GM21529 (cell line): ENCODE results near the gene SNRPA1.

ENCODE experiments used
- ATAC-seq: cut with Tn5 transposase; IDR thresholded peaks from one replicate; pipeline ENCODE4 v1.9.1; 2021; ENCODE audit not compliant: unreplicated experiment

SNRPA1 gene

DNA sequence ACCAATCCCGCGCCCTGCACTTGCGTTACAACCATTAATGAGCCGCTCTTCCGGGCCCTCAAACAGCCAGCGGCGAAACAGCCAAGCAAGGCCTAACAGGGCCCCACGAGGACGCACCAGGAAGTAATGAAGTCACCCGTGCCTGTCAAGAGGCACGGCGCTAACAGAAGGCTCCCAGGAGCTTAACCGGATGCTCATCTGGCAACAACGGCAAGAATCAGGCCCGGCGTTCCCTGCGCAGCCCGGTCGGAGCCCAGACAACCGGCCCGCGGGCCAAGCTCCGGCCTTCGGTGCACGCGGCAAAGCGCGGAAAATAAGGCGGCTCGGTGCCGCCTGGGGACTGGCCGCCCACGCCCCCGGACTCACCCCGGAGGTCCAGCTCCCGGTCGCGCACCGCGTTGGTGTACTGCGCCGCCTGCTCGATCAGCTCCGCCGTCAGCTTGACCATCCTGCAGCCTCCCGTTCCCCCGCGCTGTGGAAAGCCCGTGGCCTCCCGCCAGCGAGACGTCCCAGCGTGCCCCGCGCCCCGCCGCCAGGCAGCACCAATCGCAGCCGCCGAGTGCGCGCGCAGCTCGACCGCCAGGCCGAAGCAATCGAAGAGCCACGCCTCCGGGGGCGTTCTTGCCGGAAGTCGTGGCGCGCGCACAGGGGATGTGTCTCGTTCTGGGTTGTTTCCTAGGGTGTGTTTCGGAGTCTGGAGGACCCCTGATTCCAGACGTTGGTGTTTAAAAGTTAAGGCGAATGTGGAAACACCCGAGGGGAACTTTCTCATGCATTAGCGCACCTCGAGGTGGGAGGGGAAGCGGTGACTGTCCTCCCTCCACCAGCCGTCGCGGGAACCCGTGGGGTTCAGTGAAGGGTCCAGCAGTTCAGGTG is at the start of gene SNRPA1:
TSS of gene SNRPA1 (minus strand) at position 518 of the 876 bp plus-strand sequence. CDS start at position 448, 70 bp downstream.
- peak; percentile 75 for ATAC-seq

DNA sequence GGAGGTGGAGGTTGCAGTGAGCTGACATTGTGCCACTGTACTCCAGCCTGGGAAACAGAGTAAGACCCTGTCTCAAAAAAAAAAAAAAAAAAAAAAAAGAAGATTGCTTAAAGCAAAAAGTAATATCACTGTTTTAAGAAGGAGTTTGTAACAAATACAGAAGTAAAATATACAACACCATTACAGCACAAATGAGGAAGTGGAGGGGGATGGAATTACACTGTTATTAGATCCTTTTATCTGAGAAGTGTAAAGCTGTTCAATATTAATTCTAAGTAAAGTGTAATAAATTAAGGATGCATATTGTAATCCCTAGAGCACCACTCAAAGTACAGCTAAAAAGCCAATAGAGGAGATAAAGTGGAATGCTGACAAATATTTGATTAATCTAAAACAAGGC is 47.0 kb upstream of the SNRPA1 start:
- ATAC-seq = no peak

DNA sequence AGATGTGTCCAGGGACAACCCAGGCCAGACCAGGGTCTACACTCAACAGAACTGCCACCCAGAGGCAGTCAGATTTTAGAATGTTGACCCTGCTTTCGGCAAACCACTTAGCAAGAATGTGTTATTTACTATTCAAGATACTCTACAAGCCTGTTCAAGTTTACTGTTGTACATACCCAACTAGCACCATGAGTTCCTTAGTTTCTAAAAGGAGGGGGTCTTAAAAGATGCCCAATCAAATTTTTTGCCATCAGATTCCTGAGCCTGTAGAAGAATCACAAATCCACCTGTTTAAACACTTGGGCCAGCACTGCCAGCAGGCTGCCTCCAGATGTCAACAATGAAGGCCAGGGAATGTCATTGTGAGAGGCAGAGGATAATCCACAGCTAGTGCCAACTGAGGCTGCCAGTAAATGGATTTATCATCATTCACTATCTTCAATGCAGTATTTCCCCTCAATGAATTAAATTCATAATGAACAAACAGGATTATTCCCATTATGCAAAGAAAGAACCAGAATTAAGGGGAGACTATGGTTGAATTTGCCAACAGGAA is 43.5 kb upstream of the SNRPA1 start:
- ATAC-seq = no peak

DNA sequence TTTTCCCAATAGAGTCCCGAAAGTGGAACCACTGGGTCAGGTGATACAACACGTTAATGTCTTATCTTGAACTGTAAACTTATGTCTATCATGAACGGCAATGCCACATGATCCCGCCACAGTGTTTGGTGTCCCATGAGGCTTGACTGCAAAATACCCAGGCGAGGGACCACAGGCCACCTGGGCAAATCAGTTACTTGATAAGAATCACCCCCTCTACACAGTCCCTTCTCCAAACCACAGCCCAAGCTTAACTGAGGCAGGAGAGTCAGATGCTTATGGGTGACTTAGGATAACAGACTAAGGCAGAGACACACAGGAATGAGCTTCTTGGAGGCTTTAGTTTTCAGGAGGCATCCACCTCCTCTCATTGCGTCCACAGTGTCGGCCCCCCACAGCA is 42.9 kb upstream of the SNRPA1 start:
- ATAC-seq = no peak

DNA sequence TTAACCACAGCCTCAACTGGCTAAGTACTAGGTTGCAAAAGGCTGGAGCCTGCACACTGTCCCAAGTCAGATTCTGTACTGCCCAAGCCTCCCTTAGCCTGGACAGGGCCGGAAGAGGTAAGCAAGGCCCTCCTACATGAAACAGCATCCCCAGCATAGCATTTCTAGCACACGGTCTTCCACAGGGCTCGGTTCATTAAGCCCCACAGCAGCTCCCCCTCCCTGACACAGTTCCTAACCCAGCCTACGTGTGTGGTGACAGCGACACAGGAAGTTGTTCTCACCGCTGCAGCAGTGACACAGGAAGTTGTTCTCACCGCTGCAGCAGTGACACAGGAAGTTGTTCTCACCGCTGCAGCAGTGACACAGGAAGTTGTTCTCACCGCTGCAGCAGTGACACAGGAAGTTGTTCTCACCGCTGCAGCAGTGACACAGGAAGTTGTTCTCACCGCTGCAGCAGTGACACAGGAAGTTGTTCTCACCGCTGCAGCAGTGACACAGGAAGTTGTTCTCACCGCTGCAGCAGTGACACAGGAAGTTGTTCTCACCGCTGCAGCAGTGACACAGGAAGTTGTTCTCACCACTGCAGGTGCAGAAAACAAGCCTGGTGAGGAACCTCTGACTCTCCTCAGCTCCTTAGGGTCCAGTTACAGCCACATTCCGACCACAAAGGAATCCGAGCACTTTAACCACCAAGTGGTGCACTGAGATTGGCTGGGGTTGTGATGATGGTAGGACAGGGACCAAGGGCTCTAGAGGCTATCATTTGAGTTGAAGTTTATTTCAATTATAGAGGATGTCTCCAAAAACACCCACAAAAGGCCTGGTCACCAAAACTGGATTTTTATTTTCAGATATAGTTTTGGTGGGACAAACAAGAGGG is 39.1 kb upstream of the SNRPA1 start:
- peak; percentile 70 for ATAC-seq

DNA sequence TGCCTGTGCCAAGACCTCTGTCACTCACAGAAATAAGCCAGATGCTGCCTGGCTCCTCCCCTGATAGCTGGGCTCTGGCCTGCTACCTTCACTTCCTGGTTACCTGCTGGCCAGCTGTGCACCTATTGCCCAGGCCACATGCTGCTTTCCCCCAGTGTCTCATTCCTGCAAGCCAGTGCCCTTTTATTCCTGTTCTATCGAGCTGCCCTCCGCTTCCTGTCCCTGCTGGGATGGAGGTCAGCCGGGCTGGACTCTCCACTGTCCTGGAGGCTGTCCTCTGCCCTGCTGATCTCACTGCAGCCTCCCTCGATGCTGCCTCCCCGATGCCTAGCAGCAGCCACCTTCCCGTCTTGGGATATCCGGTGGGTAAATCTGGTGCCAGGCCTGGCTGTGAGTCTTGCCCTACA is 37.0 kb upstream of the SNRPA1 start:
- ATAC-seq = no peak

DNA sequence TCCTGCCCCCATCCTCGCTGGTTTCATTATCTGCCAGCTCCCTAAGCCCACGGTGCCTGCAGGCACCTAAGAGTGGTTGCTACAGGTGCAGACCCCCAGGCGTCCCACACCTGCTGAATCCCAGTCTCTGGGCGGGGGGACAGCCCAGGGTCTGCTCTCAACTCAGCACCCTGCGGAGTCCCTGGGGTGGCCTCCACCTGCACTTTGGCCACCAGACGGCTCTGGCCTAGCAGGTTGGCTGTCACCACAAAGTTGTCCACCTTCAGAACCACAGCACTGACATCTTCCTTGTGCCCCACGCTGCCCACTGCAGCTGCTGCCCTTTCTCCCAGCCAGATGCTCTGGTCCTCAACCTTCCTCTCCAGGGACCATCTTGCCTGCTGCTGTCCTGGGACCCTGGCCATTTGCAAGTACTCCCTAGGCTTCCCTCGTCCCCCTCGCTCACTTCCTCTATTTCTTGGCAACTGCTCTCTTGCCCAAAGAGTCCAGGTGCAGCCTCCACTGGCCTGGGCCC is 34.9 kb upstream of the SNRPA1 start:
- ATAC-seq = no peak

DNA sequence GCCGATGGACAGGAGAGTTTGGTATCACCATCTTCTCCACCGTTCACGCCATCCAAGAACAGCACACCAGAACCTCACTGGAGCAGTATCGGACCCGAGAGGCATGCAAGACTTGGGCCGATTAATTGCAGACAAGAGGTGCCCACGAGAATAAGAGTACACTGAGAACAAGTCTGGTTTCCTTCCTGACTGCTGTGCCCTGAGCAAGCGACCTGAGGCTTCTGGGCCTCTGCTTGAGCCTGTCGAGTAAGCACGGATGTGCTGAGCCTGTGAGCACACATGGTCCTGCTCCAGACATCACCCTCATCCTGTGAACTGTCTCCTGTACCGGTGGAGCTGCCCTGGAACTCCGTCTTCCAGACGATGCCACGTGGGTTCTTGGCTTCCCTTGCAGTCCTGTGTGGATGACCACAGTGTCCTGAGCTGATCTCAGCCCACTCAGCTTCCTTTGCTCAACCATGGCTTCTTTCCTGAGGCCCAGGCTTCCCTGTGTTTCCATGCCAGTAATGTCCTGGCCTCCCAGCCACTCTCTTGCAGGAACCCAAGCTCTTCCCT is 34.3 kb upstream of the SNRPA1 start:
- ATAC-seq = no peak

DNA sequence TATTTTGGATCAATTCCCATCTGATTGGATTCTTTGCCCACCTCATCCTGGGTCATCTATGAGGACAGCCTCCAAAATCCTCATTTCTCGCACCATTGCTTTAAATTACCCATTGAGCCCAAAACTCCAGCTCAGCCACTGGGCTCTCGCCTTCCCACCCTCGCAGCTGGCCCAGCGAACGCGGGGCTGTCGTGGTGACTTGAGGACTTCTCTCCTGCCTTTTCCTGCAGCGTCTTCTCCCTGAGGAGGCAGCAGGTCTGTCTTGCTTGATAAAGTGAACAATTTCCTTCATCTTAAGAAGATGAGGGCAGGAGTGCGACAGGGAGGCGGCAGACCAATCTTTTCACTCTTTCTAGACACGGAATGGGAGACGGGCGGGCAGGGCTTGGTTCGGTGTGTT is 33.0 kb upstream of the SNRPA1 start:
- ATAC-seq = no peak

DNA sequence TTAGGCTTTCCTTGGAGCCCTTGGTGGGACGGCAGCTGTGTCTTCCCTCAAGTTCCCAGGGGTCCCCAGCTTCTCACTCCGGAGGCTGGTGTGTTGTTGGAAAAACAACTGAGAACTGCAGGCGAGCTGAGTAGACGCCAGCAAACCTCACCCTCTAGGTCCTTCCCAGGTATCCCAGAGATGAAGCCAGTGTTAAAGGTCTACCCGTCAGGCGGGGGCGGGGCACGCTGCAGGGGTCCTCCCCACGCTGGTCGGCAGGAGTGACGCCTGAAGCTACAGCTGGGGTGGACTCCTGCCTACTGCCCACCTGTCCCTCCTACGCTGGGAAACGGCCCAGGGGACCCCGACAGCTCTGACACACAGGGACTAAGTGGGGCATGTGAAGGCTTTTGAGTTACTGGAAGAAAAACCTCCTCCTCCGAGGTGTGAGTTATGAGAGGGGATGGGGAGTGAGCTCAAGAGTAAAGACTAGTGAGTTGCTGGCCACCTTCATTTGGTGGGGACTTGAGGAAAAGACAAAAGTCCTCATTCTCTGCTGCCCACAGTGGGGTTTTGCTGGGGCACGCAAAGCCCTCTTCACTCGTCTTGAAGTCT is 32.2 kb upstream of the SNRPA1 start:
- no peak for ATAC-seq

DNA sequence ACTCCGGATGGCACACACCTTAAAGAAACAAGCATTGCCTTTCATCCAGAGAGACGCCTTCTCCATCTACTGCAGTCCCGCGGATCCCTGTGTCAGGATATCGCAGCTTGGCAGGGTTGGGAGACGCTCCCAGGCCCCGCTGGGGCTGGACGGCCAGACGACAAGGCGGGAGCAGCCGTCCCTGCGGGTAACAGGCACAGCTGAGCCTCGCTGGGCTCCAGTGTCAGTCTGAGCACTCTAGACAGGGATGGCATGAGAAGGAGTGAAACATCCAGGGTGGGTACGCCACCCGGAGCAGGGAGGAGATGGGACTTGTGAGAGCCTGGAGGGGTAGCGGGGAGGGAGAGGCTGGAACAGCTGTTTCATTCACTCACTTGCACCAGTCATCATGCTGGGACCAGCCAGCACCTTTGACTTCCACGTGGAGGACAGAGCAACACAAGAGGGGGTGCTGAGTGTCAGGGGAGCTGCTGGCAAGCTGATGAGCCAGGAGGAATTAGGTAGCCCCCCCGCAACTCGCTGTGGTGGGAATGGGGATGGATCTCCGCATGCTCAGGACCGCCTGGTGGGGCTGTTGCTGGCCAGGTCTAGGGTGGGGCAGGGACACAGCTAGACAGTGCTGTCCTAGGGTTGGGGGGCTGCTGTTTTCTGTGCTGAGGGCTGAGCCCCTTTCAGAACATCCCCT is 31.6 kb upstream of the SNRPA1 start:
- no peak for ATAC-seq

DNA sequence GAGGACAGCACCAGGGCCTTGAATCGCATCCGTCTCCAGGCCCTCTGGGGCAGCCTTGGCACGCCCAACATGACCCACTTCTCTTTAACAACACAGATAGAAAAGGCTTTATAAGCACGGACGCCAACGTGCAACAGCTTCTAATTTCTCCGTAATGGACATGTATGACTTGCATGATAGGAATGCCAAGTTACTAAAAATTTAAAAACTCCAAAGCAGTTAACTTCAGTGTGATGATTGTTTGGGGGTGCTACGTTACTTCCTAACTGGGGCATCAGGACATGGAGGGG is 30.9 kb upstream of the SNRPA1 start:
- no peak for ATAC-seq

DNA sequence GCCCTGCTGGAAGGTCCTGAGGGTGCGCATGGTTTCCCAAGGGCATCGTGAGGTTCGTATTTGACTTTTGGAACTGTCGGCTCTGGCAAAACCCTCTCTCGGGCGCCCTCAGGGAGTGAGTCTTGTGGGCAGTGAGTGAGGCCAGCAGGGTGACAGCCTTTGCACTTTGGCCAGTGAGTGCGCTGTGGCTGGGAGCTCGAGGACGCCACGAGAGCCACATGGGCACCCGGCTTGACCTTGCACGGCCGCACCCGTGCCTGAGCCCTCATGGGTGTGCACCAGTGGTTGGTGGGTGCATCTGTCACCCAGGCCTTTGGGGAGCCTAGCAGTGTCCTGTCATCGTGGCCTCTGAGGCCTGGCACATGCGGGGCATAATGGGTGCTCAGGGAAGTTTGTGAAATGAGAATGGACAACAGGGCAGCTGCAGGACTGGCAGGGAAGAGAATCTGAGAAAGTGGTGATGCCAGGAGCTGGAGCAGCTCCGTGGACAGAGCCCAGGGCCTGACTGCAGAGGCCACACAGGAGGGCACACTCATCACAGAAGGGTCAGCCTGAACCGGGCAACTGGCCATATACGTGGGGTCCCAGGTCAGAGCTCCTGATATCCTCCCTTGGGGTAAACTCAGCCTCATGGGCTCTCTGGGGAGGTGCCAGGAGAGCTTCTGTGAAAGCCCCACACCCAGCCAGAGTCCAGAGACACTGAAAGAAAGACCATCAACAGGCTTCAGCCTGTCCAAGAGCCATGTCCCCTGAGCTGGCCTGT is 30.4 kb upstream of the SNRPA1 start:
- ATAC-seq = no peak

DNA sequence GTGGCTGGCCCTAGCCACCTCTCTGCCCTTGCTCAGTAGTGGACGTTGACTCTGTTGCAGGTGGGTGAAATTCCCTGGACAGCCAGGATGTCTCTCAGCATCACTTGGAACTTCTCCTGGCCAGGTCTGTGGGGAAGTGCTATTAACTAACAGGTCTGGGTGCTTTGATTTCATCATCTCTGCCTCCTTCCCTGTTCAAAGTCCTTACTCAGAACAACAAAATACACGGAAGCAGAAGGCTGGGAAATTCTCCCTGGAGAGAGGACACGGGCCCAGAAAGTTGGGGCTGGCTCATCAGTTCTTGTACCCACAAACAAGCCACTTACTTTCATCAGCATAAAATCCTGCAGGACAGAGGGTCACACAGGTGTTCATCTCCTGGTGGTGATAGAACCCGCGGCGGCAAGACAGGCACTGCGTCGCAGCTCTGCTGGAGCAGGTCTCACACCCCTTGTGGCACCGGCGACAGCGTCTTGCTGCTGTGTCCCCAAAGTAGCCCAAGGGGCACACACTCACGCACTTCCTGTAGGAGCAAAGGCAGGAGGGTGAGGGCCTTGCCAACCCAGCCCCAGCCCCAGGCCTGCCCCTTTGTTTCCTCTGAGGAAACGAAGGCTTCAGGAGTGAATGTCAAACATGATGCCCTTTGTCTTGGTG is 29.6 kb upstream of the SNRPA1 start:
- no peak for ATAC-seq

DNA sequence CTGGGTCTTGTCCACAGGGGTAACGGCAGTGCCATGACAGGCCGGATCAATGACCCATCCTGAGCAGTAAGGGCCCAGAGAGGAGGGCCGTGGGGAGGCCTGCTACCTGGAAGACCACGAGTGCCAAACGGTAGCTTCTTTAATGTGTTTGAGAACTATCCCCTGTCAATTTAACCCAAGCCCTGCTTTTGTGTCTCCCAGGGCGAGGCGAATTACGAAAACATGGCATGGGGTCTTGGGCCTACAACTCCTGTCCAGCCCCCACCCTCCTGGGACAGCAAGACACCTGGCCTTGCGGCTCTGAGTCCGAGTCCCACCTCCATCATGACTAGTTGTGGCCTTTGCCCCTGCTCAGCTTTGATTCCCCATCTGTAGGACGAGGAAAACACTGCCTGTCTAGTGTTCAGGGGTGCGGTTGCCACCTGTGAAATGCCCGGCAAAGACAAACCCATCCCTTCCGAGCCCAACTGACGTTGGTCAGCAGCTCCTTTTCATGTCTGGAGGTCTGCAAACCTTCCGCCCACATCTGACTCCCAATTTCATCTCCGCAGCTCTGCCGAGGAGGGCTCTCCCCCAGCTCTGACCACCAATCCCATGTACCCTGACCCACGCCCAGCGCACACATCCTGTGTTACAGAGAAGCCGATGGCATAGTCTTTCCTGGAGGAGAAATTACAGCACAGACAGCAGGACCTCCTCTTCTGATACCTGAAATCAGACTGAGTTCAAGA is 28.9 kb upstream of the SNRPA1 start:
- no peak for ATAC-seq

DNA sequence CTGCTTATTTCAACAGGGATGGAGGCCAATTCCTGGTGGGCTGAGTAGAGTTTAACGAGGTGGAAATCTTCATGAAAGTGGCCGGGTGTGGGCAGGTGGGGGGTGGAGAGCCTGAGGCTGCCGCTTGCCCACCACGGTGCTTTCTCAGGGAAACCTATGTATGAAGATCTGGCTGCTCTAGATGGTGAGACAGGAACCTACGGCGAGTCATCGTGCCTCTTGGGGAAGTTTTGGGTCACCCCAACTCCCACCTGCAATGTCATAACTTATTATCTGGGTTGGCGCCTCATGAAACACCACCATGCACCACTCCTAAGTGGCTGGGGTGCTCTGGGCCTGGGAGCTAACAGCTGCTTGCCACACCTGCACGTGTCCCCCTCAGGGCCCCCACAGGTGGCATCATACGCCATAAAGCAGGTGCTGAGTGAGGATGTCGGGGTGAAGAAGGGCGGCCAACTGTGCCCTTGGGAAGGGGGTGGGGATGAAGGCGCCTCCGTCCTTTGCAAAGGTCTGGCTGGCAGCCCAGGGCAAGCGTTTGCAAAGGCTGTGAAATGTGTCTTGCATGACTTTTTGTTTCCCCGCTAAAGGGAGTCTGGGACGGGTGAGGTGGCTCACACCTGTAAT is 27.9 kb upstream of the SNRPA1 start:
- no peak for ATAC-seq

DNA sequence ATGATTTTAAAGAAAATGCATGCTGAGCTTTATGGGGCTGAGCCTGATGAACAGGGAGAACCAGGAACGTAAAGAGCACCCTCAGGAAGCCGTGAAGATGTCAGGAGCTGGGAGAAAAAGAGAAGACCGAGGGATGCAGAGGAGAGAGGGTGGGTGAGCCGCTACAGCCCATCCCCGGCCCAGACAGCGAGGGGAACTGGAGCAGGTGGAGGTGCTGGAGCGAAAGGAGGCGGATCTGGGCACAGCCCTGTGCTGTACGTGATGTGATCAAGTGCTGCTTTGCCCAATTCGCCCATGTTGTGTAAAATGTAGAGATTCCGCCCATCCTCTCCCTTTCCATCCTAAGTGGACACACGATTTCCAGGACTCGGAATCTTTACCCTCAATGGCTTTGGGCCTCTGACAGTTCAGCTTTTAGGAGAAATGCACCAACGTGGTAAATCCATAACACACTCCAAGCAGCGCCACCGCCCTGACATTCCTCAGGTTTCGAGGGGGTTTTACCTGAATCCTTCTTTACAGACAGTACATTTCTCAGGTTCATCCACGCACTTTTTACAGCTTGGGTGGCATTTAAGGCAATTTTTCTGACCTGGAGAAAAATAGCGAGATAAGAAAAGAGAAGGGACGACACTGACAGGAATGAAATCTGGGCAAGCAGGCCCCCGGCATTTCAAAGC is 27.1 kb upstream of the SNRPA1 start:
- no peak for ATAC-seq
